NCI-H1694 (cell line): ENCODE data around the gene RAB39A.
"Not testable (repeated sequence)": the region's sequence is repeated elsewhere in the genome, so short reads cannot be mapped to it uniquely, and the experiment has no call there.

Experiments used
- DNase-seq: peaks from one replicate; lab custom pipeline; 2025; lab: John Stamatoyannopoulos, UW

RAB39A gene, protein sequence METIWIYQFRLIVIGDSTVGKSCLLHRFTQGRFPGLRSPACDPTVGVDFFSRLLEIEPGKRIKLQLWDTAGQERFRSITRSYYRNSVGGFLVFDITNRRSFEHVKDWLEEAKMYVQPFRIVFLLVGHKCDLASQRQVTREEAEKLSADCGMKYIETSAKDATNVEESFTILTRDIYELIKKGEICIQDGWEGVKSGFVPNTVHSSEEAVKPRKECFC

DNA sequence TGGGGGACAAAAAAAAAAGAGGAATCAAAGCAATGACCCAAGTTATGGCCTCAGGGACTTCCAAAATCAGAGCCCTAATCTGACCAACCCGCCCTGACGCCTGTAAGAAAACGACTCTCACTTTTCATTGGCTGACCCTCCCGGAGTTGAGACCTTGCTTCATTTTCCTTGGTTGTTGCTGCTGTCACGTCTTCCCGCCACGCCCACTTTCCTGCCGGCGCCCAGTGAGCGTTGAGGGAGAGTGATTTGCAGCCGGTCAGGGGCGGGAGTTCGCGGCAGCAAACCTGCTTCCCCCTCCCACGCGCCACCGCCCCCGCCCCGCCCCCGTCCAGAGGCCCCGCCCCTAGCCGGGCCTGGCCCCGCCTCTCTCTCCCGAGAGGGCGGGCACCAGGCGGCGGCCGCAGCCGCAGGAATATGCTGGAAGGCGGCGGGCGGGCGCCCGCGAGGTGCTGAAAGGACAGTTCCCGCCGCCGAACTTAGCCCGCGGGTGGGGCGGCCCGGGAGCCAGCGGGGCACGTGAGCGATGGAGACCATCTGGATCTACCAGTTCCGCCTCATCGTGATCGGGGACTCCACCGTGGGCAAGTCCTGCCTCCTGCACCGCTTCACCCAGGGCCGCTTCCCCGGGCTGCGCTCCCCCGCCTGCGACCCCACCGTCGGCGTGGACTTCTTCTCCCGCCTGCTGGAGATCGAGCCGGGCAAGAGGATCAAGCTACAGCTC lies at the start of gene RAB39A:
TSS of gene RAB39A (plus strand) at position 403 of the 721 bp plus-strand sequence. CDS start at position 524, 121 bp downstream.
- peak; percentile 56 for DNase-seq

DNA sequence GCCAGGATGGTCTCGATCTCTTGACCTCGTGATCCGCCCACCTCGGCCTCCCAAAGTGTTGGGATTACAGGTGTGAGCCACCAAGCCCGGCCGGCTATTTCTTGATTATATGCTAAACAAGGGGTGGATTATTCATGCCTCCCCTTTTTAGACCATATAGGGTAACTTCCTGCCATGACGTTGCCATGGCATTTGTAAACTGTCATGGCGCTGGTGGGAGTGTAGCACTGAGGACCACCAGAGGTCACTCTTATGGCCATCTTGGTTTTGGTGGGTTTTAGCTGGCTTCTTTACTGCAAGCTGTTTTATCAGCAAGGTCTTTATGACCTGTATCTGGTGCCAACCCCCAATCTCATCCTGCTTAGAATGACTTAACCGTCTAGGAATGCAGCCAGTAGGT lies 46.8 kb upstream of the RAB39A start:
- not testable (repeated sequence) for DNase-seq

DNA sequence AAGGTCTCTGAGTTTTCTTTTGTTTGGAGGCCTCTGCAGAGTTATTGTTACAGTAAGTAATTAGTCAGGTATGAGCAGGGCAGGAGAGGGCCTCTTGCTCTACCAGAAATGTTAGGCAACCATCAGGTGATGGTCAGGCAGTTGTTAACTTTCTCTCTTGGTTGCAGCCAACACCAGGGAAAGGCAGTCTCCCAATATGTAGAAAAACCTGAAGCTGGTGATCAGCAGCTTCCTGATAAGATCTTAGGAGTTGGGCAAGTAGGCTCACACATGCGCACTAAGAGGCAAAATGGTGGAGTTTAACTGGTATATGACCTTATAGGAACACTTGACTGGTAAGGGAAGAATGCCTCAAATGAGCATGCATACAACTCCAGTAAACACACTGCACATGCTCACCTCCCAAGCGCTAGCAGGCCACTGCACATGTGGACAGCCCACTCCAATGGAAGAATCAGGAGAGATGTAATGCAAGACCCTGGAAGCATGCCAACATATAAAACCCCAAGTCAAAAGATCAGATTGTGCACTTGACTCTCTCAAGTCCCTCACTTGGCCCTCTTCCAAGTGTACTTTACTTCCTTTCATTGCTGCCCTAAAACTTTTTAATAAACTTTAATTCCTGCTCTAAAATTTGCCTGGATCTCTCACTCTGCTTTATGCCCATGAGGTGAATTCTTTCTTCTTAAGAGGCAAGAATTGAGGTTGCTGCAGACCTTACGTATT lies 46.0 kb upstream of the RAB39A start:
- DNase-seq = no peak

DNA sequence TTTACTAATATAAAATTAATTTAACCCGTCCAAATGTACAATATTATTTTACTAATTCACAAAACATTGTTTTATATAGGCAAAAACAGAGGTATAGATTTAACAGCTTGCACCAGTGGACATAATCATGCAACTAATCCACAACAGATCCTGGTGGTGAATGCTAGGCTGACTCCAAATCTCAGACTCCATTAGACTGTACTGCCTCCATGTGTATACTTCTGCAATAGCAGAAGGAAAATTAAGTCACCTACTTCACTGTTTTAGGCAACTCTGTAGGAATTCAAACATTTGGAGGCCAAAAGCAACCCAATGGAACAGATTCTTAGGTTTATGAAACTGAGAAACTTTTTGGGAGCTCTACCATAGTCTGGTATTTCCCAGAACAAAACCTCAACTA lies 30.0 kb upstream of the RAB39A start:
- no peak for DNase-seq

DNA sequence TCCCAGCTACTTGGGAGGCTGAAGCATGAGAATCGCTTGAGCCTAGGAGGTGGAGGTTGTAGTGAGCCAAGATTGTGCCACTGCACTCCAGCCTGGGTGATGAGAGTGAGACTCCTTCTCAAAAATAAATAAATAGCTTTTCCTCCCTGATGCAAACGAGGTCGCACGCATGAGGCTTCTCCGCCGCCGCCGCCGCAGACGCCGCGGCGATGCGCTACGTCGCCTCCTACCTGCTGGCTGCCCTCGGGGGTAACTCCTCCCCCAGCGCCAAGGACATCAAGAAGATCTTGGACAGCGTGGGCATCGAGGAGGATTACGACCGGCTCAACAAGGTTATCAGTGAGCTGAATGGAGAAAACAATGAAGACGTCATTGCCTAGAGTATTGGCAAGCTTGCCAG lies 20.0 kb upstream of the RAB39A start:
- DNase-seq = no peak

DNA sequence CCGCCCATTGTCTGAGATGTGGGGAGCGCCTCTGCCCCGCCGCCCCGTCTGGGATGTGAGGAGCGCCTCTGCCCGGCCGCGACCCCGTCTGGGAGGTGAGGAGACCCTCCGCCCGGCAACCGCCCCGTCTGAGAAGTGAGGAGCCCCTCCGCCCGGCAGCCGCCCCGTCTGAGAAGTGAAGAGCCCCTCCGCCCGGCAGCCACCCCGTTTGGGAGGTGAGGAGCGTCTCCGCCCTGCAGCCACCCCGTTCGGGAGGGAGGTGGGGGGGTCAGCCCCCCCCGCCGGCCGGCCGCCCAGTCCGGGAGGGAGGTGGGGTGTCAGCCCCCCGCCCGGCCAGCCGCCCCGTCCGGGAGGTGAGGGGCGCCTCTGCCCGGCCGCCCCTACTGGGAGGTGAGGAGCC lies 15.8 kb upstream of the RAB39A start:
- not testable (repeated sequence) for DNase-seq

DNA sequence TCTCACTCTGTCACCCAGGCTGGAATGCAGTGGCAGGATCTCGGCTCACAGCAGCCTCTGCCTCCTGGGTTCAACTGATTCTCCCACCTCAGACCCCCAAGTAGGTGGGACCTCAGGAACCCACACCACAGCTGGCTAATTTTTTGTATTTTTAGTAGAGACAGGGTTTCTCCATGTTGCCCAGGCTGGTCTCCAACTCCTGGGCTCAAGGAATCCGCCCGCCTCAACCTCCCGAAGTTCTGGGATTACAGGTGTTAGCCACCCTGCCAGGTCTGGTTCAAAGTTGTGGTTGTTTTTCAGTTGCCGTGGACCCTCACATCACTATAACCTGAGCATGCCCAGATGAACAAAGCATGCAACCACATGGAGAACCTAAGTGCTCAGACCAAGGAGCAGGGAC lies 13.0 kb upstream of the RAB39A start:
- no peak for DNase-seq

DNA sequence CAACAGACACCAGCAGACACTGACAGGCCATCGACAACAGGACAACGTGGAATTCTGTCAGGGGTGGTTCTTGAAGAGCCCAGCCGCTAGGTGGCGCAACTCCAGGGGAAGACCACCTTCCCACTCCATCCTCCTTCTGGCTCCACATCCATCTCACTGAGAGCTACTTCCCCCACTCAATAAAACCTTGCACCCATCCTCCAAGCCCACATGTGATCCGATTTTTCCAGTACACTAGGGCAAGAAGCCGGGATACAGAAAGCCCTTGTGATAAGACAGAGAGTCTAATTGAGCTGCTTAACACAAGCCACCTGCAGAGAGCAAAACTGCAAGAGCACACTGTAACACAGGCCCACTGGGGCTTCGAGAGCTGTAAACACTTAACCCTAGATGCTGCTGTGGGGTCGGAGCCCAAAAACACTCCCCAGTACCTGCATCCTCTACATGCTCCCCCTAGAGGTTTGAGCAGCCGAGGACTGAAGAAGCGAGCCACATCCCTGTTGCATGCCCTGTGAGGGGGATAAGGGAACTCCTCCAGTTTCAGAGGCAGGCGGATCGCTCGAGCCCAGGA lies 11.5 kb upstream of the RAB39A start:
- DNase-seq = no peak

DNA sequence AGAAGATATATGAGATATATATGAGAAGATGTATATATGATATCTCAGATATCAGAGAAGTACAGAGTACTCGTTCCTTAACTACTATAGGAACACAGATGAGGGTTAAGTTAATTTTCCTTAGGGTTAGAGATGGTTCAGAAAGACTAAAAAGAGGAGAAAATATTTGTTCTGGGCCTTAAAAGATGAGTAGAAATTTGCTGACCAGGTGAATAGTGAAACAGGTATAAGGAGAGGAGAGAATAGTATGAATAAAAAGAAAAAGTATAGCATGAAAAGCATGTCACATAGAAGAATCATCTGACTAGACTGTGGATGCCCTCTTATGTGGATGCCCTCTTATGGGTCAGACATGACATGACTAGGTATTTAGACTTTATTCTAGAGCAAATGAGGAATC lies 6.3 kb upstream of the RAB39A start:
- DNase-seq = no peak

DNA sequence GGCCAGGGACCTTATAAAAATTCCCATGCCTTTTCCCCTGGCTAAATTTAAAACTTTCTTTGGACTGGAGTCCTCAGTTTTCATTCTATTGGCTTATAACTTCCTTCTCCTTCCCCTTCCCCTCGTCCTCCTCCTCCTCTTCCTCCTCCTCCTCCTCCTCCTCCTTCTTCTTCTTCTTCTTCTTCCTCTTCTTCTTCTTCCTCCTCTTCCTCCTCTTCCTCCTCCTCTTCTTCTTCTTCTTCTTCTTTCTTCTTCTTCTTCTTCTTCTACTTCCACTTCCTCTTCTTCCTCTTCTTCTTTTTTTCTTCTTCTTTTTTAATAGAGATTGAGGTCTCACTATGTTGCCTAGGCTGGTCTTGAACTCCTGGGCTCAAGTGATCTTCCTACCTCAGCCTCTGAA lies 4.7 kb upstream of the RAB39A start:
- DNase-seq = not testable (repeated sequence)

DNA sequence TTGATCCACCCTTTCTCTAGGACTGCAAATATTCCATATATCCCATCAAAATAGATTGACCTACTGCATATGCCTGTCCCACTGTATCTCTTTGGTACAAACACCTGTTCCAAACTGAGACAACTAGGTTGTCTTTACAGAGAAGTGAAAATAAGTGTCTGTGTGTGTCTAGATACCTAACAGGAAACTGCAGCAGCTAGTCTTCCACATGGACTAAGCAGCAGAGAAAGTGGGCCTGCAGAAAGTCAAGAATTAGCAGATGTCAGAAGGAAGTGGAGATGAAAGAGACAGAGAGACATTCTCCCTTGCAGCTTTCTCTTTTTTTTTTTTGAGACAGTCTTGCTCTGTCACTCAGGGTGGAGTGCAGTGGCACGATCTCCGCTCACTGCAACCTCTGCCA lies 3.9 kb upstream of the RAB39A start:
- no peak for DNase-seq

DNA sequence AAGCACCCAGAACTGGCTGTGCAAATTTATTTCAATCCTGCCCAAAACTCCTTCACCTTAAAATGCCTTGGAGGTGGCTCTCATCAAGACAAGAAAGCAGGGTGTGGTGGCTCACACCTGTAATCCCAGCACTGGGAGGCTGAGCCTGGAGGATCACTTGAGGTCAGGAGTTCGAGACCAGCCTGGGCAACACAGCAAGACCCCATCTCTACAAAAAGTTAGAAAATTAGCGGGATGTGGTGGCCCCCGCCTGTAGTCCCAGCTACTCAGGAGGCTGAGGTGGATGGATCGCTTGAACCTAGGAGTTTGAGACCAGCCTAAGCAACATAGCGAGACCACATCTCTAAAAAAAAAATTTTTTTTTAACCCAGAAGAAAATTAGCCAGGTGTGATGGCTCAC lies 689 bp upstream of the RAB39A start:
- DNase-seq = no peak

DNA sequence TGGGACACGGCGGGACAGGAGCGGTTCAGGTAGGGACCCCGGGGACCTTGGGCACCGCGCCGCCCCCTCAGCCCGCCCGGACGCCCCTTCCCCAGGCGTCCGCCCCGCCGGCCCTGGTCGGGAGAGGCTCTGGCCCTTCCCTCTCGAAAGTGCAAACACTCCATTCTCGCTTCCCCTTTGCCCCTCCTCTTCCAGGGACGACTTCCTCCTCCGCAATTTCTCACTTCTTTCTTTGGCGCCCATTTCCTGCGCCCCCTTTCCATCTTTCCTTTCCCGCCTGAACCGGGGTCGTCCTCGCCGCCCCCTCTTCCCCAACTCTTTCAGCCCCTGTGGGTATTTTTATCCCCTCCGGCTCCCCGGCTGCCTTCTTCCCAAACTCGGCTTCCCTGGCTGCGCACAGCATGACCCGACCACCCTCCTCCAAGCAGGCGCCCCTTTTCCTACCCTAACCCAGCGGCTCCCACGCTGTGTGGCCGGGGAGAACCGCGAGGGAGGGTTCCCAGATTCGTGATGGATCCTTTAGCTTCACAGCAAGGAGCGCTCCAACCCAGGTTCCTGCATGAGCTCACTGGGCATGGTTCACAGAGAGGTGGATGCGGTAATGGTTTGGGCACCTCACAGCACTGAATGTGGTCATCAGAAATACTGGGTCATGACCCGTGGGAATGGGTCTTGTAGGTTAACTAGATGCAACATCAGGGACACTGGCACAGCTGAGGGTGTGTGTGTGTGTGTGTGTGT lies 689 bp downstream of the RAB39A start:
- DNase-seq = no peak

DNA sequence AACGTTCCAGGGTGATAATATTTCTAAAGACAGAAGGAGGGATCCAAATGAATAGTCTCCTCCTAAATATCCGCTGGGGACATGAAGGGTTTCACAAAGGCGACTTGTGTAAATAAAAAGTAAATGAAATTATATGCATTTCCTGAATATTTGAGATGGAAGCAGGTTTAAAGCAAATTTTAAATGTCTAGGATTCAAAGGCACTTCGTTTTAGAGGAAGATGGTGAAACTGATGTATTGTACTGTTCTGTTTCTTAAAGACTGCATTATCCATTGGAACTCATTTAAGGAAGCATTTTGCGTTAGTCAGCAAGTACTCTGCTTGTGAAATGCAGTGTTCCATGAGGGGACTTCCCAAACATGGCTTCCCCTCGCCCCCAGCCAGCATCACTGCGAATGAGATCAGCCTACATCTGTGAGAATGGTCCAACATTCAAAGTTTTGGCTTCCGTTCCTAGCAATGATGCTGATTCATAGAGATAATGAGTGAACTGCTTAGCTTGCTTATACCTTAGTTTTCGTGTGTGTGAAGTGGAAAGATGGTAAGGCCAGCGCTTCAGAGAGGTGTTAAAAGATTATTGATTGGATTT lies 1.5 kb downstream of the RAB39A start:
- peak; percentile 5 for DNase-seq

DNA sequence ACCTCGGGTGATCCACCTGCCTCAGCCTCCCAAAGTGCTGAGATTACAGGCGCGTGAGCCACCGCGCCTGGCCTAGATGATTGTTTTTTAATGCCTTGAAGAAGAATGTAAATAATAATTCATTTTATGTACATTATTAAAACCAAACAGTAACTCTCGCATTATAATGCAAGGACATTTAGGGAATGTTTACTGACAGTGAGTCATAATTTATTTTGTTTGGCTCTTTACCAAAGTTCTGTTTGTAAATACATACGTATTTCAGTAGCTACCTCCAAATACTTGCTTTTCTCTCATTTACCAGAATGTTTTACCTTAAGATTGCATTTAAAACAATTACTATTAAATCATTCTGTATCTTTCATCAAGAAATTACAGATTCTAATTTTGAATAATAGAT lies 3.0 kb downstream of the RAB39A start:
- no peak for DNase-seq

DNA sequence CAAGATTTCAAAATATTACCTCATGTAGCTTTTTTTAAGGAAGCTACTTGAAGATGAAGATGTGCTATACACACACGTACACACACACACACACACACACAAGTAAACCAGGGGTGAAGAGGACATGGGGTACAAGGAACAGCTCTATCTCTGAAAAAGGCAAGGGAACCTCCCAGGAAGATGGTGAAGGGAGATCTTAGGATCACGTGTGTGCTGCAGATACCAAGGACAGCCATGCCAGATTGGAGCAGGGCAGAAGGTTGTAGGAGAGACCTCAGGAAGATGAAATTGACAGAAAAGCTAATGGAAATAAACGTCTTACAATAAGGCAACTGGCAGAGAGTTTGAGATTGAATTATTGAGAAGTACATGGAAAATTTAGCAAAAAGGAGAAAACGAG lies 19.7 kb downstream of the RAB39A start:
- DNase-seq = no peak

DNA sequence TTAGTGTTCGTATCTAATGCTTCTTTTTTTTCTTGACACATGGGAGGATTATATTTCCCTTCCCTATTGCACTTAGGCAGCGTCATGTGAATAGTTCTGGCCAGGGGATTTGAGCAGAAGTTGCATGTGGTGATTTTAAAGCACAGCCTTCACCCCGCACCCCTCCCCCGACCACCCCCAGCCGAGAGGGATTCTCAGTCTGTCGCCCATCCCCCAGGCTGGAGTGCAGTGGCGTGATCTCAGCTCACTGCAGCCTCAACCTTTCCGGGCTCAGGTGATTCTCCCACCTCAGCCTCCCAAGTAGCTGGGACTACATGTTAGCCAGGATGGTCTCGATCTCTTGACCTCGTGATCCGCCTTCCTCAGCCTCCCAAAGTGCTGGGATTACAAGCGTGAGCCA lies 20.1 kb downstream of the RAB39A start:
- not testable (repeated sequence) for DNase-seq

DNA sequence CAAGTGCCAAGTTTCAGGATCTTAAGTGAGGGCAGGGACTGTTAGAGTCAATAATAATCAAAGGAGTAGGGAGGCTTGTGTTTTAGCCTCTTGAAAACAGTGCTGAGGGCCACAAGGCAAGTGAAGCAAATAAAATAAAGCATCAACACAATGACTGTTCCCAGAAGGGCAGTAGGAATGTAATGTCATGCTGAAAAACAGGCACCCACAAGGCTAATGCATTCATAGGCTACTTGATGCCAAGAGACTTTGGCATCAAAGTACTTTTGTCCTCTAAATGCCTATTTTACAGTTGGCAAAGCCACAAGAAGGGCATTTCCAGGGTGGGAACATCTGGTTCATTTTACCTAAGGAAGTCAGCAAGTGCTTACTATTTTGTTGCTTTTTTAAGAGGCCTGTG lies 22.9 kb downstream of the RAB39A start:
- no peak for DNase-seq

DNA sequence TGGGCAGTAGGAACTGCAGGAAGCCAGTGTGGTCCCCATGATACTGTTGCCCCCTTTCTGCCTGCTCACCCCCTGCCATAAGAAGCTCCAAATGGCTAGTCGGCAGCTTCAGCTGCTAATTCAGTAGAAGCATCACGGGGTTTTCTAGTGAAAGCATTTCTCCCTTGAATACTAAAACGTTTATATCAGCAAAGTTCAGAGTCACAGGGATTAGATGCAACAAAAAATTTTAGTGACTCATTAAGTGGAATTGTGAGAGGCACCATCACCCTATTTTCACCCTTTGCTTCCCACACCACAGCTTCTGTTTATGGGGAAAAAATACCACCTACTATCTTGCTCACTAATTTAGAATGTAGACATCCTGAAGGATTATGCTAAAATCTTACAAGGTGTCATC lies 25.2 kb downstream of the RAB39A start:
- DNase-seq = no peak

DNA sequence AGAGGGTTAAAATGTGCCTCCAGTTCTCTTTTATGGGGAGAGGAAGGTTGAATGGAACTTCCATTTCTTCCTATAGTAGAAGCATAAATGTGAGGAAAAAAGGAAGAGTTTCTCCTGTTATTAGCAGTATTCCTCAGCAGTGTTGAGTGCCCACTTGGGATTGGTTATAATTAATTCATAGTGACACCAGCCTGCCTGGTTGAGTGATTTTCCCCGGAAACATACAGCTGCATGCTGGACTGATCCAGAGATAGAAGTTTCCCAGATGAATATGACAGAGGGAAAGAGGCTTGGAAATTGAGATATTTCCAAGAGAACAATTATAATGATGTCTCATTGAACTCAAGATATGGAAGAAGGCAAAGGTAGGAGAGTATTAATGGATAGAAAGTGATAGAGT lies 28.3 kb downstream of the RAB39A start:
- DNase-seq = no peak

DNA sequence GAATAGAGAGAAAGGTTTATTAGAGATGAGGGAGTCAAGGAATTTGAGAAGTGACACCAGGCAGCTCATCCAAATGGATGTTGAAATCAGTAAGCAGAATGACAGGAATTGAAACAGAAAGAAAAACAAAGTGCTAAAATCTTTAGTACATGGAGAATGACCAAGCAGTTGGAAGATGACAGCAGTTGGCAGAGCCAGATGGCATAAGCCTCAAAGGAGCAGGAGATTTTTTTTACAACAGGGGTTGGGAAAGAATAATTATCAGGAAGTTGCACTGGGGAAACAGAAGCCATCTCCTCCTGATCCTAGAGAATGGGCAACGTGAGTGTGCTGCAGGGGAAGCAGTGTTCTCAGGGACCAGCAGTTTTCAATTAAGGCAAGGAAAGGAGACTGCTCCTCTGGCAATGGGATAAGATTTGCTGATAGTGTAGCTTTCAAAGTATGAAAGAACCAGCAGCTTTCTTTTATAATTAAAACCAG lies 28.9 kb downstream of the RAB39A start:
- peak; percentile 2 for DNase-seq

DNA sequence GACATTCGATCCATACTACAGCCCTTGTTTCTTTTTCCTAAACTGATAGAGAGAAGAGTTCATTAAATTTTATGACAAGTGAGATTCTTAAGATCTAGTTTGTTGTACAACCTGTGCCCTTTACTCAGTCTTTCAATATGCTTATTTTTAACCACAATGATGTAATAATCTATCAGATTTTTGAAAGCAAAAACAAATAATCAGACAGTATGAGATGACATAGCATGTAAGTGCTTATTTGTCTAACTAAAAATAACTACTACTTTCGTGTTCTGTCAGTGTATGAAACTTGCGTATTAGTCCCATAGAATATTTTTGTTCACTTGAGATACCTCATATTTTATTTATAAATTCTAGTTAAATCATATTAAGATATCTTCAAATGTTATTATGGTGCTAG lies 33.2 kb downstream of the RAB39A start:
- DNase-seq = no peak
